ENCODE measurements around the gene DPP4. TPM values are rescaled to one million over a fixed set of nuclear protein-coding genes. Genes with fewer than 3 reads are reported as not detected.
A peak's percentile ranks its signal among the peaks of the same experiment; 100 is the strongest.

The DPP4 gene
- total and polyA plus RNA-seq, 2 of the 4 experiments (the other 2 are of a cell fraction): 13.2 to 19.0 TPM

DNA sequence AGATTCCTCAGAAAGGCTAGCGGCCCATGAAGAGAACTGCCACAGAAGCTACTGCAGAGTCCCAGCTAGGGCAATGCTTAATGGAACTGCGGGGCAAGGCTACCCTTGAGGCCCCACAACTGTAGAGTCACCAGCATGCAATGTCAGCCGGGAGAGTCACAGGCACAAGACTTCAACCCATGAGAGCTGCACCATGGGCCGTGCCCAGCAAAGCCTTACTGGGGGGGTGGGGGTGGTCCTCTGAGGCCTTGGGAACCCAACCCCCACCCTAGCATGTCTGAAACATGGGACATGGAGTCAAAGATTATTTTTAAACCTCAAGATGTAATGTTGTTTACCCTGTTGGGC, 20.2 kb downstream of the DPP4 start:
- no peak overlapping the region for H4K5ac ChIP-seq (ENCODE audit: low read depth, low read length)
- ATAC-seq (ENCODE audit: low read depth) (no peak), DNase-seq (no peak)
- POLR2A ChIA-PET (ENCODE audit: unreplicated experiment): no interaction called here
- no peak overlapping the region for H2BK120ac ChIP-seq (ENCODE audit: low read depth, low read length)
- H3K4ac ChIP-seq (ENCODE audit: low read depth, low read length): no peak overlapping the region
- H4K20me1 ChIP-seq (ENCODE audit: insufficient read depth, low read length): no peaks in the 10 kb centered on the region
- H2AK5ac ChIP-seq (ENCODE audit: low read depth, low read length): no peak overlapping the region
- BruUV-seq (replicated peaks): no TSS peak
- intact Hi-C loops (cut with micrococcal nuclease): loop anchor here (5.0 kb wide), 1 partner anchor 56 kb away; no protein-coding TSS in a partner anchor
- no peak overlapping the region for H3K4me2 ChIP-seq (ENCODE audit: low read depth, low read length)
- 100% methylated on average over 1 of the region's 4 CpGs; no CpG with 5 or more reads in 1 of the 2 experiments for WGBS, 2 experiments (ENCODE audit: extremely low coverage in 2 of 2, insufficient read length in 1 of 2)
- no peak overlapping the region for H3K4me3 ChIP-seq (ENCODE audit: insufficient read depth, low read depth, low read length)
- no peak overlapping the region for H4K8ac ChIP-seq (ENCODE audit: low read depth in 2 of 2, low read length in 2 of 2)
- H3K27ac ChIP-seq (ENCODE audit: insufficient read depth, low read length): no peak overlapping the region
- no peak overlapping the region for H2AFZ ChIP-seq (replicated peaks; ENCODE audit: low read length, poor library complexity)
- H3K56ac ChIP-seq (ENCODE audit: extremely low read depth, insufficient read depth, low read length): no peak overlapping the region
- H3K27me3 ChIP-seq (ENCODE audit: control insufficient read depth, insufficient read depth, low read length): no peaks in the 10 kb centered on the region
- in situ Hi-C loops (cut with MboI; ENCODE audit: low sequenced_read_pairs): no loop called here
- H2BK5ac ChIP-seq (ENCODE audit: low read depth, low read length, poor library complexity, severe bottlenecking): no peak overlapping the region
- dilution Hi-C loops (cut with HindIII; ENCODE audit: low sequenced_read_pairs, unreplicated experiment): no loop called here
- CTCF ChIA-PET: no interaction called here
- H3K4me1 ChIP-seq (ENCODE audit: control insufficient read depth, insufficient read depth, low read length): no peaks in the 10 kb centered on the region
- no peak overlapping the region for H3K18ac ChIP-seq (ENCODE audit: low read depth, low read length)
- H3K9me1 ChIP-seq (ENCODE audit: insufficient read depth, low read length): no peaks in the 10 kb centered on the region
- no peak overlapping the region for H4K91ac ChIP-seq (ENCODE audit: insufficient read depth, low read depth, low read length)
- H2BK15ac ChIP-seq (ENCODE audit: low read depth, low read length): no peak overlapping the region
- peaks cover 8% of the 10 kb centered on the region for H3K9me3 ChIP-seq (ENCODE audit: control insufficient read depth, insufficient read depth, low read length)
- H2AK9ac ChIP-seq (replicated peaks; ENCODE audit: low read depth, low read length, poor library complexity): peak overlapping the region; percentile 75
- H3K36me3 ChIP-seq (ENCODE audit: control insufficient read depth, insufficient read depth, low read length): no peaks in the 10 kb centered on the region
- H3K79me1 ChIP-seq (ENCODE audit: low read depth in 1 of 2, low read length in 2 of 2): no peaks in the 10 kb centered on the region; a peak in 1 of 4 replicates
- no peak for TF ChIP-seq MAZ (IDR thresholded peaks at IDR 0.05; ENCODE audit: borderline replicate concordance, low read depth, low read length)
- no peak for TF ChIP-seq BHLHE40 (IDR thresholded peaks at IDR 0.05; ENCODE audit: low read depth, low read length)
- no peak for TF ChIP-seq FOS (IDR thresholded peaks at IDR 0.05; ENCODE audit: low read depth, low read length)
- TF ChIP-seq SMC3 (IDR thresholded peaks at IDR 0.05; ENCODE audit: low read depth, low read length): no peak
- no peak for TF ChIP-seq RAD21 (IDR thresholded peaks at IDR 0.05; ENCODE audit: low read length)
- no peak for TF ChIP-seq MAFK (IDR thresholded peaks at IDR 0.05; ENCODE audit: low read depth, low read length)
- TF ChIP-seq MXI1 (IDR thresholded peaks at IDR 0.05; ENCODE audit: borderline replicate concordance, low read depth, low read length): no peak
- TF ChIP-seq RCOR1 (IDR thresholded peaks at IDR 0.05; ENCODE audit: insufficient replicate concordance, low read length): no peak
- TF ChIP-seq CHD1 (IDR thresholded peaks at IDR 0.05; ENCODE audit: low read depth, low read length): no peak
- no peak for TF ChIP-seq POLR2A (IDR thresholded peaks at IDR 0.05; ENCODE audit: low read depth, low read length)
- TF ChIP-seq, protein P1, sequence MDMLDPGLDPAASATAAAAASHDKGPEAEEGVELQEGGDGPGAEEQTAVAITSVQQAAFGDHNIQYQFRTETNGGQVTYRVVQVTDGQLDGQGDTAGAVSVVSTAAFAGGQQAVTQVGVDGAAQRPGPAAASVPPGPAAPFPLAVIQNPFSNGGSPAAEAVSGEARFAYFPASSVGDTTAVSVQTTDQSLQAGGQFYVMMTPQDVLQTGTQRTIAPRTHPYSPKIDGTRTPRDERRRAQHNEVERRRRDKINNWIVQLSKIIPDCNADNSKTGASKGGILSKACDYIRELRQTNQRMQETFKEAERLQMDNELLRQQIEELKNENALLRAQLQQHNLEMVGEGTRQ (IDR thresholded peaks at IDR 0.05; ENCODE audit: low read depth, low read length): no peak
- TF ChIP-seq, protein P2, sequence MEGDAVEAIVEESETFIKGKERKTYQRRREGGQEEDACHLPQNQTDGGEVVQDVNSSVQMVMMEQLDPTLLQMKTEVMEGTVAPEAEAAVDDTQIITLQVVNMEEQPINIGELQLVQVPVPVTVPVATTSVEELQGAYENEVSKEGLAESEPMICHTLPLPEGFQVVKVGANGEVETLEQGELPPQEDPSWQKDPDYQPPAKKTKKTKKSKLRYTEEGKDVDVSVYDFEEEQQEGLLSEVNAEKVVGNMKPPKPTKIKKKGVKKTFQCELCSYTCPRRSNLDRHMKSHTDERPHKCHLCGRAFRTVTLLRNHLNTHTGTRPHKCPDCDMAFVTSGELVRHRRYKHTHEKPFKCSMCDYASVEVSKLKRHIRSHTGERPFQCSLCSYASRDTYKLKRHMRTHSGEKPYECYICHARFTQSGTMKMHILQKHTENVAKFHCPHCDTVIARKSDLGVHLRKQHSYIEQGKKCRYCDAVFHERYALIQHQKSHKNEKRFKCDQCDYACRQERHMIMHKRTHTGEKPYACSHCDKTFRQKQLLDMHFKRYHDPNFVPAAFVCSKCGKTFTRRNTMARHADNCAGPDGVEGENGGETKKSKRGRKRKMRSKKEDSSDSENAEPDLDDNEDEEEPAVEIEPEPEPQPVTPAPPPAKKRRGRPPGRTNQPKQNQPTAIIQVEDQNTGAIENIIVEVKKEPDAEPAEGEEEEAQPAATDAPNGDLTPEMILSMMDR (conservative IDR thresholded peaks at IDR 0.05; ENCODE audit: low read depth, low read length): no peak
- TF ChIP-seq NFE2L2 (IDR thresholded peaks at IDR 0.05; ENCODE audit: low read depth, low read length): no peak
- TF ChIP-seq, protein P3, sequence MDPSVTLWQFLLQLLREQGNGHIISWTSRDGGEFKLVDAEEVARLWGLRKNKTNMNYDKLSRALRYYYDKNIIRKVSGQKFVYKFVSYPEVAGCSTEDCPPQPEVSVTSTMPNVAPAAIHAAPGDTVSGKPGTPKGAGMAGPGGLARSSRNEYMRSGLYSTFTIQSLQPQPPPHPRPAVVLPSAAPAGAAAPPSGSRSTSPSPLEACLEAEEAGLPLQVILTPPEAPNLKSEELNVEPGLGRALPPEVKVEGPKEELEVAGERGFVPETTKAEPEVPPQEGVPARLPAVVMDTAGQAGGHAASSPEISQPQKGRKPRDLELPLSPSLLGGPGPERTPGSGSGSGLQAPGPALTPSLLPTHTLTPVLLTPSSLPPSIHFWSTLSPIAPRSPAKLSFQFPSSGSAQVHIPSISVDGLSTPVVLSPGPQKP (IDR thresholded peaks at IDR 0.05; ENCODE audit: borderline replicate concordance, low read depth, low read length): no peak
- TF ChIP-seq RFX5 (IDR thresholded peaks at IDR 0.05; ENCODE audit: low read depth, low read length): no peak
- no peak for TF ChIP-seq CEBPB (IDR thresholded peaks at IDR 0.05; ENCODE audit: low read depth, low read length)
- H2BK20ac ChIP-seq (ENCODE audit: low read depth, low read length): no peak overlapping the region
- no peak overlapping the region for H3K23ac ChIP-seq (ENCODE audit: low read depth, low read length)
- H3K14ac ChIP-seq (replicated peaks; ENCODE audit: low read depth, low read length): no peak overlapping the region
- H3K9ac ChIP-seq (ENCODE audit: low read depth, low read length): no peak overlapping the region
